Esophagus muscularis mucosa (tissue), 4 donors: ENCODE results near the gene GPC6.

Experiments
- EP300 ChIP-seq: sonication (generic); formaldehyde crosslinking; IDR thresholded peaks from one replicate; pipeline ENCODE4 v1.6.1; 2017; ENCODE audit warnings: antibody characterized with exemption
- POLR2A ChIP-seq: fragments of 450-650 bp; IDR thresholded peaks from one replicate; pipeline ENCODE4 v1.6.1; 2017; ENCODE audit warnings: antibody characterized with exemption, moderate library complexity, mild to moderate bottlenecking, low read depth
- POLR2AphosphoS5 ChIP-seq, 2 donors: sonication (generic); formaldehyde crosslinking; IDR thresholded peaks; one replicate each; pipeline ENCODE4 v1.6.1; 2017; ENCODE audit warnings: antibody characterized with exemption in 2 of 2
- TF ChIP-seq, protein P1 (sequence below), 3 experiments: fragments of 200-600 bp in 2 of 3; fragments of 450-650 bp in 1 of 3; sonication (generic) in 2 of 3; IDR thresholded peaks; one replicate each; pipeline ENCODE4 v1.5.1; 2017 to 2019; ENCODE audit warnings: antibody characterized with exemption in 3 of 3, mild to moderate bottlenecking in 2 of 3, moderate library complexity in 1 of 3

DNA sequence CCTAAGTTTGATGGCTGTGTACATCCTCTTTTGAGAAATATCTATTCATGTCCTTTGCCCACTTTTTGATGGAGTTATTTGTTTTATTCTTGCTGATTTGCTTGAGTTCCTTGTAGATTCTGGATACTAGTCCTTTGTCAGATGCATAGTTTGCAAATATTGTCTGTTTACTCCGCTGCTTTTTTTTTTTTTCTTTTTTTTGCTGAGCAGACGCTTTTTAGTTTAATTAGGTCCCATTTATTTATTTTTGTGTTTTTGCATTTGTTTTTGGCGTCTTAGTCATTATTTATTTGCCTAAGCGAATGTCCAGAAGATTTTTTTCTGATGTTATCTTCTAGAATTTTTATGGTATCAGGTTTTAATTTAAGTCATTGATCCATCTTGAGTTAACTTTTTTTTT is 114.9 kb downstream of the GPC6 start:
- TF ChIP-seq, protein P1, sequence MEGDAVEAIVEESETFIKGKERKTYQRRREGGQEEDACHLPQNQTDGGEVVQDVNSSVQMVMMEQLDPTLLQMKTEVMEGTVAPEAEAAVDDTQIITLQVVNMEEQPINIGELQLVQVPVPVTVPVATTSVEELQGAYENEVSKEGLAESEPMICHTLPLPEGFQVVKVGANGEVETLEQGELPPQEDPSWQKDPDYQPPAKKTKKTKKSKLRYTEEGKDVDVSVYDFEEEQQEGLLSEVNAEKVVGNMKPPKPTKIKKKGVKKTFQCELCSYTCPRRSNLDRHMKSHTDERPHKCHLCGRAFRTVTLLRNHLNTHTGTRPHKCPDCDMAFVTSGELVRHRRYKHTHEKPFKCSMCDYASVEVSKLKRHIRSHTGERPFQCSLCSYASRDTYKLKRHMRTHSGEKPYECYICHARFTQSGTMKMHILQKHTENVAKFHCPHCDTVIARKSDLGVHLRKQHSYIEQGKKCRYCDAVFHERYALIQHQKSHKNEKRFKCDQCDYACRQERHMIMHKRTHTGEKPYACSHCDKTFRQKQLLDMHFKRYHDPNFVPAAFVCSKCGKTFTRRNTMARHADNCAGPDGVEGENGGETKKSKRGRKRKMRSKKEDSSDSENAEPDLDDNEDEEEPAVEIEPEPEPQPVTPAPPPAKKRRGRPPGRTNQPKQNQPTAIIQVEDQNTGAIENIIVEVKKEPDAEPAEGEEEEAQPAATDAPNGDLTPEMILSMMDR (IDR thresholded peaks at IDR 0.05), result no peak
- TF ChIP-seq POLR2A (no peak), EP300 (no peak), POLR2AphosphoS5 (IDR thresholded peaks at IDR 0.05) (no peak)
